CD4-positive, alpha-beta memory T cell (primary cell): Measurements from ENCODE around the gene OAT. TPM values are rescaled to one million over a fixed set of nuclear protein-coding genes. Genes with fewer than 3 reads are reported as not detected.

Experiments
- CTCF ChIA-PET: fragments of 350-600 bp; sonication (Branson Sonifier 250); formaldehyde crosslinking; loops from one replicate; lab custom pipeline; 2021; ENCODE audit warnings: inconsistent platforms; ENCODE audit not compliant: partially characterized antibody; lab: Charles Lee
- POLR2A ChIA-PET: fragments of 350-600 bp; sonication (Branson Sonifier 250); formaldehyde crosslinking; loops from one replicate; lab custom pipeline; 2021; ENCODE audit not compliant: partially characterized antibody; lab: Charles Lee
- DNase-seq, 5 donors: peaks; one replicate each; pipeline versions ENCODE4 v3.0.0 to v3.0.0-alpha.2; 2020 to 2022; ENCODE audit warnings: mixed read lengths in 1 of 5
- H3K27ac ChIP-seq: one replicate; pipeline ENCODE4 v1.7.0; 2013; ENCODE audit warnings: low read depth, low read length
- H3K27me3 ChIP-seq: 2 replicates; pipeline ENCODE4 v1.7.0; 2013; ENCODE audit warnings: mild to moderate bottlenecking, low read length, moderate library complexity; ENCODE audit not compliant: insufficient read depth
- H3K36me3 ChIP-seq: 2 replicates; pipeline ENCODE4 v1.7.0; 2013; ENCODE audit warnings: mild to moderate bottlenecking, low read length, moderate library complexity; ENCODE audit not compliant: insufficient read depth
- H3K4me1 ChIP-seq: 2 replicates; pipeline ENCODE4 v1.7.0; 2013; ENCODE audit warnings: mild to moderate bottlenecking, low read length, moderate library complexity; ENCODE audit not compliant: insufficient read depth
- H3K4me3 ChIP-seq, 2 donors: one replicate each; pipeline ENCODE4 v1.7.0; 2013; ENCODE audit warnings: low read length in 2 of 2, mild to moderate bottlenecking in 1 of 2
- H3K9me3 ChIP-seq, 2 donors: one replicate each; pipeline ENCODE4 v1.7.0; 2013; ENCODE audit warnings: low read length in 2 of 2, control low read depth in 1 of 2; ENCODE audit not compliant: control insufficient read depth in 1 of 2
- H3K27ac Mint-ChIP-seq, 7 donors: one replicate each; pipeline ENCODE4 v1.8.0; 2020 to 2021; ENCODE audit warnings: mixed read lengths in 7 of 7, mild to moderate bottlenecking in 6 of 7, inconsistent platforms in 3 of 7, moderate library complexity in 3 of 7
- H3K27me3 Mint-ChIP-seq, 2 donors: one replicate each; pipeline ENCODE4 v1.8.0; 2020 to 2021; ENCODE audit warnings: mixed read lengths in 2 of 2
- H3K36me3 Mint-ChIP-seq, 2 donors: one replicate each; pipeline ENCODE4 v1.8.0; 2020 to 2021; ENCODE audit warnings: mixed read lengths in 2 of 2, inconsistent platforms in 1 of 2, mild to moderate bottlenecking in 1 of 2
- H3K4me1 Mint-ChIP-seq, 4 donors: one replicate each; pipeline ENCODE4 v1.8.0; 2020 to 2021; ENCODE audit warnings: mixed read lengths in 4 of 4, mild to moderate bottlenecking in 1 of 4
- H3K4me3 Mint-ChIP-seq, 8 donors: one replicate each; pipeline ENCODE4 v1.8.0; 2020 to 2021; ENCODE audit warnings: mixed read lengths in 8 of 8, mild to moderate bottlenecking in 7 of 8, moderate library complexity in 6 of 8, inconsistent platforms in 3 of 8
- H3K9me3 Mint-ChIP-seq, 8 donors: one replicate each; pipeline ENCODE4 v1.8.0; 2020 to 2021; ENCODE audit warnings: mixed read lengths in 8 of 8, mild to moderate bottlenecking in 5 of 8, inconsistent platforms in 3 of 8, moderate library complexity in 1 of 8
- intact Hi-C: fragments of 100-400 bp; cut with micrococcal nuclease; formaldehyde crosslinking; loops from one replicate; pipeline ENCODE4 v1.15.1; 2023
- polyA plus RNA-seq, 2 donors: library from polyadenylated mRNA; unstranded; fragments of 300-500 nt; fragmentation: Illumina TruSeq; gene quantifications; one replicate each; pipeline ENCODE4 v1.2.3, GENCODE V29; 2021
- total RNA-seq, 2 experiments: library from RNA; stranded (reverse); gene quantifications; one replicate each; pipeline ENCODE4 v1.2.3, GENCODE V29; 2021

Gene OAT
- total and polyA plus RNA-seq, 4 experiments from 2014 or later = 34.8 to 80.4 (median 51.0) TPM

DNA sequence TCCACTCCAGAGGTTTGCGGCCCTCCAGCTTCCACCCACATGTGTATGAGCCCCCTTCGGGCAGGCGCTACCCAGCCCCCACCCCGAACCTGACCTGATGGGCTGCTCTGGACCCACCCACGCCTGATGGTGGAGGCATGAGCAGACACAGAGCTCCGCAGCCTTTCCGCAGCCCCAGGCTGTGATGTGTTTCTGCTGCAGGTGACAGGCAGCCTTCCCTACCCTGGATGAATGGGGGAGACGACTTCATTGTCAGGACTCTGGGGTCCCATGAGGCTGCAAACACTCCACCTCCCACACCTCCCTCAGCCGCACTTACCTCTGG, 61.2 kb downstream of the OAT start:
- Mint-ChIP-seq H3K4me1 (peaks cover 3 to 12% (median 7%) of the 10 kb centered on the region in 4 donors), H3K27ac (no peak overlapping the region), H3K4me3 (no peak overlapping the region), H3K9me3 (peaks cover 0 to 22% (median 12%) of the 10 kb centered on the region in 8 donors), H3K27me3 (peaks cover 0 to 6% of the 10 kb centered on the region in 2 donors), H3K36me3 (no peaks in the 10 kb centered on the region)
- H3K36me3 ChIP-seq = no peaks in the 10 kb centered on the region
- no peak overlapping the region for H3K27ac ChIP-seq
- peaks cover 0 to 5% of the 10 kb centered on the region in 2 donors for H3K9me3 ChIP-seq
- no peaks in the 10 kb centered on the region for H3K27me3 ChIP-seq
- no peak overlapping the region for H3K4me3 ChIP-seq
- intact Hi-C loops = no loop called here
- no peak for DNase-seq
- H3K4me1 ChIP-seq = no peaks in the 10 kb centered on the region
- ChIA-PET CTCF (interaction anchor here (0.9 to 3.6 kb wide), 2 partner anchors 9 to 31 kb away, joined by 4 to 10 read pairs; no protein-coding TSS in a partner anchor), POLR2A (no interaction called here)

GRCh38 chr10:124356701-124357560, 61.8 kb downstream of the OAT start:
- H3K27me3 ChIP-seq = no peaks in the 10 kb centered on the region
- ChIA-PET CTCF (interaction anchor here (3.6 kb wide), 1 partner anchor 32 kb away, joined by 10 read pairs; no protein-coding TSS in a partner anchor), POLR2A (no interaction called here)
- H3K9me3 ChIP-seq = peaks cover 0 to 5% of the 10 kb centered on the region in 2 donors
- H3K27me3 Mint-ChIP-seq = peaks cover 0 to 6% of the 10 kb centered on the region in 2 donors
- no peak overlapping the region for H3K27ac Mint-ChIP-seq
- H3K36me3 ChIP-seq = no peaks in the 10 kb centered on the region
- intact Hi-C loops = no loop called here
- H3K4me3 ChIP-seq = no peak overlapping the region
- no peaks in the 10 kb centered on the region for H3K4me1 ChIP-seq
- no peak overlapping the region for H3K27ac ChIP-seq
- peaks cover 0 to 22% (median 12%) of the 10 kb centered on the region in 8 donors for H3K9me3 Mint-ChIP-seq
- peak overlapping the region in 1 of 8 donors; percentile 21 for H3K4me3 Mint-ChIP-seq
- no peak for DNase-seq
- H3K36me3 Mint-ChIP-seq = no peaks in the 10 kb centered on the region
- peaks cover 3 to 12% (median 7%) of the 10 kb centered on the region in 4 donors for H3K4me1 Mint-ChIP-seq

GRCh38 chr10:124354411-124355382, 64.0 kb downstream of the OAT start:
- Mint-ChIP-seq H3K36me3 (no peaks in the 10 kb centered on the region), H3K4me3 (peak overlapping the region; percentile 84 to 89 (median 86)), H3K9me3 (peaks cover 0 to 14% (median 8%) of the 10 kb centered on the region in 8 donors), H3K27ac (peak overlapping the region in 5 of 7 donors; percentile 57 to 86 (median 79)), H3K27me3 (peaks cover 0 to 6% of the 10 kb centered on the region in 2 donors), H3K4me1 (peaks cover 3 to 12% (median 7%) of the 10 kb centered on the region in 4 donors)
- peak overlapping the region; percentile 33 to 51 for H3K4me3 ChIP-seq
- H3K9me3 ChIP-seq = peaks cover 0 to 5% of the 10 kb centered on the region in 2 donors
- ChIA-PET CTCF (interaction anchor here (3.3 kb wide), 1 partner anchor 34 kb away, joined by 12 read pairs; no protein-coding TSS in a partner anchor), POLR2A (no interaction called here)
- H3K27me3 ChIP-seq = no peaks in the 10 kb centered on the region
- no peaks in the 10 kb centered on the region for H3K36me3 ChIP-seq
- peak in 4 of 5 donors; percentile 7 to 13 (median 8) for DNase-seq
- H3K27ac ChIP-seq = no peak overlapping the region
- H3K4me1 ChIP-seq = no peaks in the 10 kb centered on the region
- intact Hi-C loops = no loop called here

DNA sequence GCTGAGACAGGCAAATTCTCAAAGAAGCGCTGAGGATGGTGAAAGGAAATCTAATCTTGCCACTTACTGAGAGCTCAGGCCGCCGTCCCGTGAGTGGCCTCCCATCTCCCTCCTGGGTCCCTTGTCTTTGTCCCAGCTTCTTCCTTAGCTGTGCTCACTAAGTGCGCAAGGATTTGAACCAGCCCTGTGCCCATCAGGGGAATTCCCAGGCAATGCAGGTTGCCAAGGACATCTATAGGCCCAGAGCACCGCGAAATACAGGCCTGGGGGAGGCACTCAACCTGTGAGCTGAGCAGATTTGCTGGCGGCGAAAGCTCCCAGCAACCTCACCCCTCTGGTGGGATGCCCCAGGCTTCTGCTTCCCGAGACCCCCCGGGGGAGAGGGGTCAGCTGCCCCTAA, 64.8 kb downstream of the OAT start:
- intact Hi-C loops = no loop called here
- Mint-ChIP-seq H3K4me1 (peaks cover 3 to 12% (median 7%) of the 10 kb centered on the region in 4 donors), H3K36me3 (no peaks in the 10 kb centered on the region), H3K27me3 (peaks cover 0 to 6% of the 10 kb centered on the region in 2 donors), H3K9me3 (peaks cover 0 to 8% (median 1%) of the 10 kb centered on the region in 8 donors), H3K4me3 (peak overlapping the region in 4 of 8 donors; percentile 84 to 89 (median 86)), H3K27ac (peak overlapping the region in 1 of 7 donors; percentile 76)
- Histone ChIP-seq H3K27ac (no peak overlapping the region), H3K27me3 (no peaks in the 10 kb centered on the region), H3K4me1 (no peaks in the 10 kb centered on the region), H3K9me3 (no peaks in the 10 kb centered on the region), H3K4me3 (no peak overlapping the region), H3K36me3 (no peaks in the 10 kb centered on the region)
- DNase-seq = no peak
- POLR2A ChIA-PET = no interaction called here
- CTCF ChIA-PET = interaction anchor here (3.3 kb wide), 1 partner anchor 35 kb away, joined by 12 read pairs; no protein-coding TSS in a partner anchor

DNA sequence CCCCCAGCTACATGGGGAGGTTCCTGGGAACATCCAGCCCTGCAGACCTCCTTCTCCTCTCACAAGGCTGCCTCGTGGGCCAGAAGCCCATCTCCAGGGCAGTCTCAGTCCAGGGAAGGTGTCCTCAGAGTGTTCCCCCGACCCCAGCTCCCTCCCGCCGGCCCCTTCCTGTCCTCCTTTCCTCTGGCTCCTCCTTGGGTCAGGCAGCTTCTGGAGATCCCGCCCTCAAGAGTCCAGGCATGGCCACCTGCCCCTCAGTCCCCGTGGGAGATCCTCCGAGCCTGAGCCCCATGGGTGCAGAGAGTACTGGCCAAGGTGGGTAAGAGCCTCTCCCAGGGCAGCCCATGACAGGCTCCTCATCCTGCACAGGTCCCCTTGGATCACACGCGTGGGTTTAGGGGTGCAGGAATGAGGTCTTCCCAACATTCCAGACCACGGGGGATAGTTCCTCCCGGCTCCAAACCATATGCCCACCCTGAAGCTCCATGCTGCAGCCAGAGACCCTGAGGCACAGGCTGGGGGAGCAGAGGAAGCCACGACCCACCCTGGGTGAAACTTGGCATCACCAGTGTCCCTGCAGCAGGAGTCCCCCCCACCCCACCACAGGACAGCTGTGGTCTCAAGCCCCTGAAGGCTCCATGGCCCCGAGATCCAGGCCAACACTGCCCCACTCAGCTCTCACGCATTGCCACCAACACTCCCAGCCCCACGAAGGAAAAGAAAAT, 65.5 kb downstream of the OAT start:
- no peaks in the 10 kb centered on the region for H3K27me3 ChIP-seq
- intact Hi-C loops = no loop called here
- DNase-seq = no peak
- POLR2A ChIA-PET = no interaction called here
- no peak overlapping the region for H3K27ac ChIP-seq
- H3K9me3 Mint-ChIP-seq = peaks cover 0 to 3% (median 0%) of the 10 kb centered on the region in 8 donors
- no peaks in the 10 kb centered on the region for H3K4me1 ChIP-seq
- H3K27me3 Mint-ChIP-seq = peaks cover 0 to 6% of the 10 kb centered on the region in 2 donors
- H3K36me3 ChIP-seq = no peaks in the 10 kb centered on the region
- CTCF ChIA-PET = interaction anchor here (3.3 kb wide), 1 partner anchor 36 kb away, joined by 12 read pairs; no protein-coding TSS in a partner anchor
- H3K9me3 ChIP-seq = no peaks in the 10 kb centered on the region
- no peak overlapping the region for H3K4me3 ChIP-seq
- H3K27ac Mint-ChIP-seq = no peak overlapping the region
- peaks cover 3 to 12% (median 7%) of the 10 kb centered on the region in 4 donors for H3K4me1 Mint-ChIP-seq
- H3K4me3 Mint-ChIP-seq = peak overlapping the region in 2 of 8 donors; percentile 31 to 43
- H3K36me3 Mint-ChIP-seq = no peaks in the 10 kb centered on the region

GRCh38 chr10:124351481-124352220, 67.1 kb downstream of the OAT start:
- POLR2A ChIA-PET = no interaction called here
- Histone ChIP-seq H3K27me3 (no peaks in the 10 kb centered on the region), H3K9me3 (no peaks in the 10 kb centered on the region), H3K36me3 (no peaks in the 10 kb centered on the region), H3K4me3 (no peak overlapping the region), H3K4me1 (no peaks in the 10 kb centered on the region), H3K27ac (no peak overlapping the region)
- Mint-ChIP-seq H3K27ac (no peak overlapping the region), H3K9me3 (peaks cover 0 to 1% (median 0%) of the 10 kb centered on the region in 8 donors), H3K36me3 (no peaks in the 10 kb centered on the region), H3K4me1 (peaks cover 3 to 12% (median 7%) of the 10 kb centered on the region in 4 donors), H3K27me3 (peaks cover 0 to 6% of the 10 kb centered on the region in 2 donors), H3K4me3 (no peak overlapping the region)
- no peak for DNase-seq
- intact Hi-C loops = no loop called here
- CTCF ChIA-PET = no interaction called here
